ACHN (cell line): Measurements from ENCODE around the gene STAT5A.
"Not testable (repeated sequence)": the region's sequence is repeated elsewhere in the genome, so short reads cannot be mapped to it uniquely, and the experiment has no call there.

Experiments used
- DNase-seq: peaks from one replicate; pipeline ENCODE4 v3.0.0-alpha.2; 2015
- in situ Hi-C: cut with HindIII; loops from 2 replicates; pipeline ENCODE4 v1.10.0; 2017; ENCODE audit warnings: low sequenced_read_pairs, low pct_ligation_motif_present, low pct_unique_long_range_greater_than_20kb

STAT5A gene

GRCh38 chr17:42281571-42282096 lies 6.7 kb upstream of the STAT5A start:
- DNase-seq: no peak
- in situ Hi-C loops: no loop called here

DNA sequence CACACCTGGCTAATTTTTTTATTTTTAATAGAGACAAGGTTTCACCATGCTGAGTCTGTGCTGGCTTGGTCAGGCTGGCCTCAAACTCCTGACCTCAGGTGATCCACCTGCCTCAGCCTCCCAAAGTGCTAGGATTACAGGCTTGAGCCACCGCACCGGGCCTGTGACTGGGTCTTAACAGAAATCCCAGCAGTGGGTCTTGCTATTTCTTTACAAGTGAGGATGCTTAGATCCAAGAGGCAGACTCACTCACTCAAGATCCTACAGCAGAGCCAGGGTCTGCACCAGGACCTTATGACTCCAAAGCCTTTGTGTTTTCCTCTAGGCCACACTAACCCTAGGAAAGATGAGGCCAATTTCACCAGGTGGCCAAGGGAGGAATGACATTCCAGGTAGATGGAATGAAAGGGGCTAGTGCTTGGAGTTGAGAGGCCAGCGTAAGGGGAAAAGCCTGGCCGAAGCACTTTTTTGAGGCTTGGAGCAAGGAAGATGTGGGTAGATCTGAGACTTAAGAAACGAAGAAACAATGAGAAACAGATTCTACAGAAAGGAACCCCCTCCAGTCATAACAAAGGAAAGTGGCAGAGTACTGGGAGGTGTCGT lies 5.7 kb upstream of the STAT5A start:
- DNase-seq: no peak
- in situ Hi-C loops: no loop called here

DNA sequence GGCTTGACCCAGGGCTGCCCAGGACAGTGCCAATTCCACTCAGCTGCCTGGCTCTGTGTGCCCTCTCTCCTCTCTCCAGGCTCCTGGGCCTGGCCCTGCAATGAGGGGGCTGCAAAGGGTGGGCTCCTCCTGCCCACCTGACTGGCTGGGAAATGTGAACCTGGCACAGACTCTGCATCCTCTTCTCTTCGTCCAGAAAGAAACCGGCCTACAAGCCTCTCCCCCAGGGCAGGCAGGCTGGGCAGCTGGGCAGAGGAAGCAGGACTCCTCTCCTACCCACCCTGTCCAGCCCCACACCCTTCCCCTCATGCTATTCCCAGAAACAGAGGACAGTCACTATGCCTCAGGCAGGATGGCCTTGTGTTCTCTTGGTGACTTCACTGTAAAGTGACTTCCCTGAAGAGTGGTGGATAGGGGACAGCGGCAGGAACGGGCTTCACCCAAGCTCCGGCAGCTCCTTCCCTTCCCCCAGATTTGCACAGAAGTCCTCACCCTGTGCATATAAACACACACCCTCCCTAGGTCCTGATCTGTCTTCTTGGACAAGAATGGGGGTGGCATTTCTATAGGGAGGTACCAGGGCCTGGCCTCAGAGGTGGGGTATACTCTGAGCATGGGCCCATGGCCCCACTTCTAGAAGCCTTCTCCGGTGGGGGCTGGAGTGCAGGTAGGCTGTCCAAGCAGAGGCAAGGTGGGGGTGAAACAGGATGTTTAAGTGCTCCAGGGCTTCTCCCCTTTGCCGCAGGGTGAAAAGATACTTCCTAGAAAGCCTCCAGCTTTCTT lies 4.9 kb upstream of the STAT5A start:
- in situ Hi-C loops: no loop called here
- no peak for DNase-seq

DNA sequence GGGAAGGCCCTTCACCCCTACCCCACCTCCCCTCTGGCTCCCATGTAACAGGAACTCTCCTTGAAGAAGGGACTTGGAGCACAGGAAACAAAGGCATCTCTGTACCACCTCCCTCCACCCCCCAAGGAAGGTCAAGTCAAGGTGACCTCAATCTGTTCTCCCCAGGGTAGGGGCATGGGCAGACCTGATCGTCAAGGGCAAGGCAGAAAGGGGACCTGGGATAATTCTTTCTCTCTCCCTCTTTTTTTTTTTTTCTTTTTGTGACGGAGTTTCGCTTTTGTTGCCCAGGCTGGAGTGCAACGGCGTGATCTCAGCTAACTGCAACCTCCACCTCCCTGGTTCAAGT lies 4.3 kb upstream of the STAT5A start:
- DNase-seq: no peak

DNA sequence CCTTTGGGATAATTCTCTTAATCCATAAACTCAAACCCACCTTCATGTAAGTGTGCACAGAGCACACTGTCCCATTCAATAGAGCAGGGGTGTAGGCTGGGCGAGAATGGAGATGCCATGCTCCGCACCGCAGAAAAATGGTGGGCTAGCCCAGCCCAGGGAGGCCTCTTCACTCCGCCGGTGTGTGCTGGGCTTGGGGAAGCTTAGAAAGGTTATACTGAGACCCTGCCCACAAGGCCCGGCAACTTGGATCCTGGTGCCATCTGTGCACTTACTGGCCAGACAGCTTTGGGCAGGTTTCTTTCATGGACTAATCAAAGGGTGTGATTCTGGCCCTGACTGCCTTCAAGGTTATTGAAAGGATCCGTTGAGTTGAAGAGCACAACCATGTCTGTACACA lies 3.7 kb upstream of the STAT5A start:
- in situ Hi-C loops: no loop called here
- DNase-seq: no peak

More for the DNA sequence above, 4.3 kb upstream of the STAT5A start:
- in situ Hi-C loops: no loop called here

GRCh38 chr17:42285346-42286050 lies 2.8 kb upstream of the STAT5A start:
- in situ Hi-C loops: no loop called here
- DNase-seq: no peak

- DNase-seq: no peak
- in situ Hi-C loops: no loop called here
These were observed 1.7 kb upstream of the STAT5A start for GRCh38 chr17:42286411-42287221.

- DNase-seq: no peak
- in situ Hi-C loops: no loop called here
These were observed 857 bp upstream of the STAT5A start for GRCh38 chr17:42287305-42287976.

DNA sequence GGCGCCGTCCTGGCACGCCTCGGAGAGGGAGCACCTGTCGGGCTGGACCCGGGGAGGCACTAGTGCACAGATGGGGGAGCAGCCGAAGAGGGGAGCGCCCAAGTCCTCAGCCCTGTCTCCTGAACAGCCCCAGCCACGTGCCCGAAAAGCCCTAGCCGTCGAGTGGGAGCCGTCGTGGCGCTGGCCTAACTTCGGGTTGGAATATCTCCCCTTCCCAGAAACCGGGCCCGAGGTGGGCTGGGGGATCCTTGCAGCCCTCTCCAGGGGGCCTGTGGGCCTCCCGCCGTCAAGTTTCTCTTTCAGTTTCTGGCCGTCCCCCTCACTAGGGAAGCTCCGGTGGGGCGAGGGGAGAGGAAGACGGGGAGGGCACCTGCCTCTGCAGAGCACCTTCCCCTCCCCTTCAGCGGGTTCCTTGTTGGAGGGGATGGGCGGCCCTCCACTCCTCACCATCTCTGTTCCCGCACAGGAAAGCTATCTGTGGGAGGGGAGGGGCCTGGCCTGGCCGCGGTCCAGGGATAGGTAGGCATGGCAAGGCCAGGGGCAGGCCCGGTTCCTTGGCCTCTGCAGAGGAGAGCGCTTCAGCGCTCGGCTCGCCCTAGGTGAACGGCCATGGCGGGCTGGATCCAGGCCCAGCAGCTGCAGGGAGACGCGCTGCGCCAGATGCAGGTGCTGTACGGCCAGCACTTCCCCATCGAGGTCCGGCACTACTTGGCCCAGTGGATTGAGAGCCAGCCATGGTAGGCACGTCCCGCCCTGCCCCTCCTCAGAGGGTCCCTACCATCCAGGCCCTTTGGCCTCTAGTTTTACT lies 709 bp downstream of the STAT5A start:
- no peak for DNase-seq
- in situ Hi-C loops: no loop called here

- no peak for DNase-seq
- in situ Hi-C loops: no loop called here
These were observed 1.4 kb downstream of the STAT5A start for GRCh38 chr17:42289611-42290181.

- in situ Hi-C loops: no loop called here
- no peak for DNase-seq
These were observed 2.3 kb downstream of the STAT5A start for GRCh38 chr17:42290577-42290976.

GRCh38 chr17:42291129-42291528 lies 2.8 kb downstream of the STAT5A start:
- in situ Hi-C loops: no loop called here
- no peak for DNase-seq

DNA sequence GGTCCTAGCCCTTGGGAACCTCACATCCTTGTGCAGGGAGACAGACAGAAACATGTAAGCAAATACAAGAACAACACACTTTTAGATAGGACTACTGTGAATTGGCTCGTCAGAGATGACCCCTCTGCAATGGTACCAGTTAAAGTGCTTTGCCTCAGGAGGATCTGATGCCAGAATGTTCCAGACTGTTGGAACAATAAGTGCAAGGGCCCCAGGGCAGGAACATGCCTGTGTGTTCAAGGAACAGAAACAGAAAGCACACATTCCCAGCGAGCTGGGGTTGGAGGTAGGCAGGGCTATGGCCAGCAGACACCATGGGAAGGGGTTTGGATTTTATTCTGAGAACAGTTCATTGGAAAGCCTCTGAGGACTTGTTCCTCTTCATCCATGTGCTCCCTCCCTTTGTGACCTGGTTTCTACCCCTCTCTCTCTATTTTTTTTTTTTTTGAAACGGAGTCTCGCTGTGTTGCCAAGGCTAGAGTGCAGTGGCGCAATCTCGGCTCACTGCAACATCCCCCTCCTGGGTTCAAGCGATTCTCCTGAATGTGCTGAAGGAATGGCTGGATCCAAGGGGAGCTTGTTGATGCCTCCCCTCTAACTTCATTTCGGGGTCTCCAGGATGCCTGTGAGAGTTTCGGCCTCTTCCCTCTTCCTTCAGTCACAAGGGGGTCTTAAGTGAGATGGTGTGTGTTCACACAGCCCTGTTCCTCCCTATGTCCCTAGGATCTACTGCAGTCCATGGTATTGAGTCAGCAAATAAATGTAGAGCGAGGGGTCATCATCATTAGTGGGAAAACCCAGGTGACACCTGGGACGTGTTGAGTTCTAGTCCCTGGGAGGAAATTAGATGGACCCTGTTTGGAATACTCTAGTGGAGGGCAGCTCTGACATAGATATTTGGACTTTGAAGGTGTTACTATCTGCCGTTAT lies 6.4 kb downstream of the STAT5A start:
- DNase-seq: no peak
- in situ Hi-C loops: no loop called here

- in situ Hi-C loops: no loop called here
- no peak for DNase-seq
These were observed 7.7 kb downstream of the STAT5A start for GRCh38 chr17:42296012-42296411.

GRCh38 chr17:42297775-42298174 lies 9.5 kb downstream of the STAT5A start:
- in situ Hi-C loops, DNase-seq: not testable (repeated sequence)

DNA sequence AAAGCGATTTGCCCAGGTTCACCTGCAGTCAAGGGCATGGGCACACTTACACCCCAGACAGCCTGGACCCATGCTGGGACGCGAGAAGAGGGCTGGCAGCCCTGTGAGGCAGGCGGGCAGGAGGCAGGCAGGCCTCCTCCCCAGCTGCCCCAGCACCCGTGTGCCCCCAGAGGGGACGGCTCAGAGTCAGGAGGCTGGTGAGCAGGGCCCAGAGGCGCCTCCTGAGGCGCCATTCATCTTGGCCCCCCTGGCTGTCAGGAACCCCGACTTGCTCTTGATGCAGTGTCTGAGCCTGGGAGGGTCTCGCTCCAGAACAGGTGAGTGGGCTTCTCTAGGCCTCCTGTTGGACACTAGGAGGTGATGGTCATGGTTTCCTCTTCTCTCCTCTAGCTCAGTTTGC lies 11.1 kb downstream of the STAT5A start:
- DNase-seq, in situ Hi-C loops: not testable (repeated sequence)
